Natural killer cell (primary cell): ENCODE results near the gene SND1. TPM values are rescaled to one million over a fixed set of nuclear protein-coding genes. Genes with fewer than 3 reads are reported as not detected.

ENCODE experiments used
- ATAC-seq, 3 donors: fragments of 150-1000 bp in 2 of 3; fragments of 200-7000 bp in 1 of 3; cut with Tn5 transposase; 1 replicate in 1 of 3; 2 replicates in 2 of 3; pipeline ENCODE4 v1.10.0; 2021; ENCODE audit warnings: mild to moderate bottlenecking in 2 of 3, moderate library complexity in 2 of 3
- DNase-seq, 2 donors: peaks; one replicate each; pipeline versions ENCODE4 v3.0.0 to v3.0.0-alpha.2; 2013 to 2021; ENCODE audit warnings: mixed read lengths in 1 of 2
- H3K27ac ChIP-seq: one replicate; pipeline ENCODE4 v1.5.1; 2013; ENCODE audit warnings: mild to moderate bottlenecking, low read length
- H3K27me3 ChIP-seq: one replicate; pipeline ENCODE4 v1.6.1; 2013; ENCODE audit warnings: low read length; ENCODE audit not compliant: control insufficient read depth, insufficient read depth
- H3K36me3 ChIP-seq: one replicate; pipeline ENCODE4 v1.6.1; 2013; ENCODE audit warnings: low read length; ENCODE audit not compliant: control insufficient read depth, insufficient read depth
- H3K4me1 ChIP-seq: one replicate; pipeline ENCODE4 v1.6.1; 2013; ENCODE audit warnings: low read length; ENCODE audit not compliant: control insufficient read depth, insufficient read depth
- H3K4me3 ChIP-seq: one replicate; pipeline ENCODE4 v1.5.1; 2013; ENCODE audit warnings: low read length
- H3K9me3 ChIP-seq: one replicate; pipeline ENCODE4 v1.6.1; 2013; ENCODE audit warnings: low read length; ENCODE audit not compliant: control insufficient read depth, insufficient read depth
- H3K27ac Mint-ChIP-seq, 2 donors: one replicate each; pipeline ENCODE4 v1.8.0; 2022; ENCODE audit warnings: mild to moderate bottlenecking in 2 of 2, mixed read lengths in 2 of 2, moderate library complexity in 1 of 2
- H3K27me3 Mint-ChIP-seq, 2 donors: one replicate each; pipeline ENCODE4 v1.8.0; 2022; ENCODE audit warnings: low read depth in 2 of 2, mixed read lengths in 2 of 2
- H3K36me3 Mint-ChIP-seq: one replicate; pipeline ENCODE4 v1.8.0; 2022; ENCODE audit warnings: mixed read lengths
- H3K4me1 Mint-ChIP-seq, 2 donors: one replicate each; pipeline ENCODE4 v1.8.0; 2022; ENCODE audit warnings: mixed read lengths in 2 of 2
- H3K4me3 Mint-ChIP-seq: one replicate; pipeline ENCODE4 v1.8.0; 2022; ENCODE audit warnings: mild to moderate bottlenecking, moderate library complexity, mixed read lengths
- H3K9me3 Mint-ChIP-seq, 2 donors: one replicate each; pipeline ENCODE4 v1.8.0; 2022; ENCODE audit warnings: mixed read lengths in 2 of 2
- CTCF ChIP-seq: fragments of 200-600 bp; IDR thresholded peaks from one replicate; pipeline ENCODE4 v1.8.0; 2022; ENCODE audit warnings: antibody characterized with exemption
- WGBS: methylation state at CpG from one replicate; pipeline ENCODE4 v1.1.7; 2013; ENCODE audit warnings: missing lambda C conversion rate; ENCODE audit not compliant: insufficient coverage; 5-methylcytosine and 5-hydroxymethylcytosine counted together
- intact Hi-C: fragments of 100-400 bp; cut with micrococcal nuclease; formaldehyde crosslinking; loops from one replicate; pipeline ENCODE4 v1.14.2; 2022
- total RNA-seq, 4 donors: library from RNA; stranded (reverse); fragments of 120-200 nt in 1 of 4; gene quantifications; one replicate each; pipeline versions ENCODE4 v1.2.3 to v1.2.4, GENCODE V29; 2013 to 2022

Gene SND1
- total RNA-seq, 3 donors from 2014 or later (not counting 1 experiment from before 2014, with no cell fraction given): 149 to 188 (median 149) TPM

GRCh38 chr7:128010391-128011127, 358.6 kb downstream of the SND1 start:
- Mint-ChIP-seq H3K36me3 (no peaks in the 10 kb centered on the region), H3K27me3 (no peaks in the 10 kb centered on the region), H3K27ac (no peak overlapping the region), H3K9me3 (no peaks in the 10 kb centered on the region), H3K4me1 (peaks cover 0 to 5% of the 10 kb centered on the region in 2 donors), H3K4me3 (no peak overlapping the region)
- no peaks in the 10 kb centered on the region for H3K4me1 ChIP-seq
- H3K4me3 ChIP-seq: no peak overlapping the region
- TF ChIP-seq CTCF: no peak
- peaks cover 5% of the 10 kb centered on the region for H3K36me3 ChIP-seq
- ATAC-seq (no peak), DNase-seq (no peak)
- intact Hi-C loops: no loop called here
- H3K27ac ChIP-seq: no peak overlapping the region
- no peaks in the 10 kb centered on the region for H3K27me3 ChIP-seq
- no peaks in the 10 kb centered on the region for H3K9me3 ChIP-seq
- WGBS: 95% methylated on average over 5 of the region's 7 CpGs

GRCh38 chr7:128011131-128011661, 359.2 kb downstream of the SND1 start:
- H3K27me3 ChIP-seq: no peaks in the 10 kb centered on the region
- H3K9me3 ChIP-seq: no peaks in the 10 kb centered on the region
- TF ChIP-seq CTCF: no peak
- no peak overlapping the region for H3K27ac Mint-ChIP-seq
- H3K4me1 ChIP-seq: no peaks in the 10 kb centered on the region
- H3K27ac ChIP-seq: no peak overlapping the region
- no peak overlapping the region for H3K4me3 Mint-ChIP-seq
- ATAC-seq (no peak), DNase-seq (no peak)
- WGBS: 100% methylated on average over 2 of the region's 2 CpGs
- no peaks in the 10 kb centered on the region for H3K27me3 Mint-ChIP-seq
- peaks cover 0 to 5% of the 10 kb centered on the region in 2 donors for H3K4me1 Mint-ChIP-seq
- no peak overlapping the region for H3K4me3 ChIP-seq
- intact Hi-C loops: no loop called here
- peaks cover 4% of the 10 kb centered on the region for H3K36me3 ChIP-seq
- H3K9me3 Mint-ChIP-seq: no peaks in the 10 kb centered on the region
- no peaks in the 10 kb centered on the region for H3K36me3 Mint-ChIP-seq

- Mint-ChIP-seq H3K27ac (no peak overlapping the region), H3K9me3 (no peaks in the 10 kb centered on the region), H3K27me3 (no peaks in the 10 kb centered on the region), H3K4me3 (no peak overlapping the region), H3K4me1 (peaks cover 0 to 8% of the 10 kb centered on the region in 2 donors), H3K36me3 (no peaks in the 10 kb centered on the region)
- DNase-seq: no peak
- no peak for ATAC-seq
- no peak for TF ChIP-seq CTCF
- Histone ChIP-seq H3K4me1 (no peaks in the 10 kb centered on the region), H3K27me3 (no peaks in the 10 kb centered on the region), H3K36me3 (peaks cover 7% of the 10 kb centered on the region), H3K4me3 (no peak overlapping the region), H3K9me3 (no peaks in the 10 kb centered on the region), H3K27ac (no peak overlapping the region)
- 98% methylated on average over 4 of the region's 4 CpGs for WGBS
- intact Hi-C loops: no loop called here
Measured at GRCh38 chr7:128014811-128015210, 362.8 kb downstream of the SND1 start.
